Natural killer cell (primary cell): Measurements from ENCODE around the gene FAM20B. TPM values are rescaled to one million over a fixed set of nuclear protein-coding genes. Genes with fewer than 3 reads are reported as not detected.

ENCODE experiments used
- ATAC-seq, 3 donors: fragments of 150-1000 bp in 2 of 3; fragments of 200-7000 bp in 1 of 3; cut with Tn5 transposase; 1 replicate in 1 of 3; 2 replicates in 2 of 3; pipeline ENCODE4 v1.10.0; 2021; ENCODE audit warnings: mild to moderate bottlenecking in 2 of 3, moderate library complexity in 2 of 3
- DNase-seq, 2 donors: peaks; one replicate each; pipeline versions ENCODE4 v3.0.0 to v3.0.0-alpha.2; 2013 to 2021; ENCODE audit warnings: mixed read lengths in 1 of 2
- H3K27ac ChIP-seq: one replicate; pipeline ENCODE4 v1.5.1; 2013; ENCODE audit warnings: mild to moderate bottlenecking, low read length
- H3K27me3 ChIP-seq: one replicate; pipeline ENCODE4 v1.6.1; 2013; ENCODE audit warnings: low read length; ENCODE audit not compliant: control insufficient read depth, insufficient read depth
- H3K36me3 ChIP-seq: one replicate; pipeline ENCODE4 v1.6.1; 2013; ENCODE audit warnings: low read length; ENCODE audit not compliant: control insufficient read depth, insufficient read depth
- H3K4me1 ChIP-seq: one replicate; pipeline ENCODE4 v1.6.1; 2013; ENCODE audit warnings: low read length; ENCODE audit not compliant: control insufficient read depth, insufficient read depth
- H3K4me3 ChIP-seq: one replicate; pipeline ENCODE4 v1.5.1; 2013; ENCODE audit warnings: low read length
- H3K9me3 ChIP-seq: one replicate; pipeline ENCODE4 v1.6.1; 2013; ENCODE audit warnings: low read length; ENCODE audit not compliant: control insufficient read depth, insufficient read depth
- H3K27ac Mint-ChIP-seq, 2 donors: one replicate each; pipeline ENCODE4 v1.8.0; 2022; ENCODE audit warnings: mild to moderate bottlenecking in 2 of 2, mixed read lengths in 2 of 2, moderate library complexity in 1 of 2
- H3K27me3 Mint-ChIP-seq, 2 donors: one replicate each; pipeline ENCODE4 v1.8.0; 2022; ENCODE audit warnings: low read depth in 2 of 2, mixed read lengths in 2 of 2
- H3K36me3 Mint-ChIP-seq: one replicate; pipeline ENCODE4 v1.8.0; 2022; ENCODE audit warnings: mixed read lengths
- H3K4me1 Mint-ChIP-seq, 2 donors: one replicate each; pipeline ENCODE4 v1.8.0; 2022; ENCODE audit warnings: mixed read lengths in 2 of 2
- H3K4me3 Mint-ChIP-seq: one replicate; pipeline ENCODE4 v1.8.0; 2022; ENCODE audit warnings: mild to moderate bottlenecking, moderate library complexity, mixed read lengths
- H3K9me3 Mint-ChIP-seq, 2 donors: one replicate each; pipeline ENCODE4 v1.8.0; 2022; ENCODE audit warnings: mixed read lengths in 2 of 2
- CTCF ChIP-seq: fragments of 200-600 bp; IDR thresholded peaks from one replicate; pipeline ENCODE4 v1.8.0; 2022; ENCODE audit warnings: antibody characterized with exemption
- WGBS: methylation state at CpG from one replicate; pipeline ENCODE4 v1.1.7; 2013; ENCODE audit warnings: missing lambda C conversion rate; ENCODE audit not compliant: insufficient coverage; 5-methylcytosine and 5-hydroxymethylcytosine counted together
- intact Hi-C: fragments of 100-400 bp; cut with micrococcal nuclease; formaldehyde crosslinking; loops from one replicate; pipeline ENCODE4 v1.14.2; 2022
- total RNA-seq, 4 donors: library from RNA; stranded (reverse); fragments of 120-200 nt in 1 of 4; gene quantifications; one replicate each; pipeline versions ENCODE4 v1.2.3 to v1.2.4, GENCODE V29; 2013 to 2022

FAM20B gene
- total RNA-seq, 3 donors from 2014 or later (not counting 1 experiment from before 2014, with no cell fraction given): 27.6 to 35.2 (median 29.0) TPM

DNA sequence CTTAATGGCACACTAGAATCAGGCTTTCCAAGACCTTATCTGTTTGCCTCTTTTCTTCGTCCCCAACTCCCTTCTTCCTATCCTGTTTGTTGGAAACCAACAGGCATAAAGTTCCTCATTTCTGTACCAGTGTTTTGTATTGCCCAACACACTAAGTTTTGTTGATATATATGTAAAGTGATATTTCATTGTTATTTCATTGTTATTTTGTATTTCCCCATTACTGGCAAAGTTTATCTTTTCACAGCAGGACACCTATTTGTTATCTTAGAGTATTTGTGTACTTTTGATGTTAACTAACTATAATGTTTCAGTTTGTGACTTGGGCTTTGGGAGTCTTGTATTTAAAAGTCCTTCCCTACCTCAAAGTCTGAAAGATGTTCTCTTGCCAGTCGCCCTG, 27.1 kb downstream of the FAM20B start:
- H3K9me3 Mint-ChIP-seq: no peaks in the 10 kb centered on the region
- WGBS: 100% methylated on average over 1 of the region's 2 CpGs
- Histone ChIP-seq H3K4me1 (no peaks in the 10 kb centered on the region), H3K4me3 (no peak overlapping the region), H3K36me3 (peaks cover 17% of the 10 kb centered on the region), H3K27me3 (no peaks in the 10 kb centered on the region), H3K27ac (no peak overlapping the region), H3K9me3 (no peaks in the 10 kb centered on the region)
- H3K27ac Mint-ChIP-seq: no peak overlapping the region
- intact Hi-C loops: no loop called here
- H3K4me1 Mint-ChIP-seq: peaks cover 0 to 6% of the 10 kb centered on the region in 2 donors
- no peak for TF ChIP-seq CTCF
- no peak overlapping the region for H3K4me3 Mint-ChIP-seq
- DNase-seq (no peak), ATAC-seq (no peak)
- H3K36me3 Mint-ChIP-seq: peaks cover 15% of the 10 kb centered on the region
- no peaks in the 10 kb centered on the region for H3K27me3 Mint-ChIP-seq

DNA sequence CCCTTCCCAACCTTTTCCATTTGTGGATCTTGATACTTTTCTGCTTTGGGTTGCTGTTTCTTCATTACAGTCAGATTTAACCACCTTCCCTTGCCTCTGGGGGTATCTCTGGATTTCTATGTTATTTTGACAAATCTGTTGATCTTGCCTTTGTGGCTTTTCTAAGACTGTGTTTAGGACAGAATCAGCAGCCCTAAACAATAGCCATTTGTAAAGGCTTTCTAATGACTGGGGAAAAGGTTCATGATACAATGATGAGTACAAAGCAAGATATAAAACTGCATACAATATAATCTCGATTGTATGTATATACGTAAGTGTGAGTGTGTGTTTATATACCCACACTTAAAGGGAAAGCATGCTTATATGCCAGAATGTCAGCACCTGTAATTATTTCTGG, 27.8 kb downstream of the FAM20B start:
- no peak for TF ChIP-seq CTCF
- Histone ChIP-seq H3K9me3 (no peaks in the 10 kb centered on the region), H3K27me3 (no peaks in the 10 kb centered on the region), H3K4me1 (no peaks in the 10 kb centered on the region), H3K27ac (no peak overlapping the region), H3K4me3 (no peak overlapping the region), H3K36me3 (peaks cover 17% of the 10 kb centered on the region)
- Mint-ChIP-seq H3K4me1 (peaks cover 0 to under 1% of the 10 kb centered on the region in 2 donors), H3K36me3 (peaks cover 15% of the 10 kb centered on the region), H3K27me3 (no peaks in the 10 kb centered on the region), H3K27ac (no peak overlapping the region), H3K4me3 (no peak overlapping the region), H3K9me3 (no peaks in the 10 kb centered on the region)
- ATAC-seq (no peak), DNase-seq (no peak)
- WGBS: 100% methylated on average over 1 of the region's 2 CpGs
- intact Hi-C loops: no loop called here

GRCh38 chr1:179055937-179056336, 30.2 kb downstream of the FAM20B start:
- peaks cover 14% of the 10 kb centered on the region for H3K36me3 ChIP-seq
- DNase-seq: no peak
- no peak for ATAC-seq
- H3K9me3 Mint-ChIP-seq: no peaks in the 10 kb centered on the region
- no peaks in the 10 kb centered on the region for H3K9me3 ChIP-seq
- H3K36me3 Mint-ChIP-seq: peaks cover 15% of the 10 kb centered on the region
- H3K27ac Mint-ChIP-seq: no peak overlapping the region
- no peaks in the 10 kb centered on the region for H3K4me1 ChIP-seq
- WGBS: 100% methylated on average over 2 of the region's 2 CpGs
- TF ChIP-seq CTCF: no peak
- no peak overlapping the region for H3K4me3 ChIP-seq
- H3K27me3 Mint-ChIP-seq: no peaks in the 10 kb centered on the region
- H3K27ac ChIP-seq: no peak overlapping the region
- intact Hi-C loops: no loop called here
- H3K4me1 Mint-ChIP-seq: no peaks in the 10 kb centered on the region
- no peaks in the 10 kb centered on the region for H3K27me3 ChIP-seq
- no peak overlapping the region for H3K4me3 Mint-ChIP-seq
